ENCODE measurements around the gene TMC6.

GRCh38 chr17:78116411-78116810, 12.1 kb downstream of the TMC6 start:
- TF ChIP-seq CTCF (IDR thresholded peaks at IDR 0.05) (no peak), POLR2A (IDR thresholded peaks at IDR 0.05) (no peak)
